KOPT-K1 (cell line): ENCODE results near the gene ZNF385A.
A peak's percentile ranks its signal among the peaks of the same experiment; 100 is the strongest.

Experiments
- H3K27ac ChIP-seq: fragments of 200-600 bp; sonication (generic); 2 replicates; pipeline ENCODE4 v1.5.1; 2016; ENCODE audit warnings: antibody characterized with exemption, mild to moderate bottlenecking, low read depth, low read length; ENCODE audit not compliant: poor library complexity, severe bottlenecking
- H3K36me3 ChIP-seq: fragments of 200-600 bp; sonication (generic); 2 replicates; pipeline ENCODE4 v1.5.1; 2017; ENCODE audit warnings: antibody characterized with exemption, mild to moderate bottlenecking, low read length, moderate library complexity; ENCODE audit not compliant: insufficient read depth
- H3K9me3 ChIP-seq: fragments of 200-600 bp; sonication (generic); 2 replicates; pipeline ENCODE4 v1.5.1; 2017; ENCODE audit warnings: antibody characterized with exemption, low read length, mild to moderate bottlenecking; ENCODE audit not compliant: insufficient read depth, poor library complexity, severe bottlenecking

ZNF385A gene

GRCh38 chr12:54324617-54325441 lies 59.7 kb downstream of the ZNF385A start, which contains the start of gene COPZ1:
Gene COPZ1, plus strand, starts transcription at chr12:54325131. Its CDS starts 33 bp downstream, at chr12:54325164.
- Histone ChIP-seq H3K36me3 (peaks cover 14% of the 10 kb centered on the region), H3K9me3 (no peaks in the 10 kb centered on the region), H3K27ac (peak within 1 kb of the TSS; percentile 67)

DNA sequence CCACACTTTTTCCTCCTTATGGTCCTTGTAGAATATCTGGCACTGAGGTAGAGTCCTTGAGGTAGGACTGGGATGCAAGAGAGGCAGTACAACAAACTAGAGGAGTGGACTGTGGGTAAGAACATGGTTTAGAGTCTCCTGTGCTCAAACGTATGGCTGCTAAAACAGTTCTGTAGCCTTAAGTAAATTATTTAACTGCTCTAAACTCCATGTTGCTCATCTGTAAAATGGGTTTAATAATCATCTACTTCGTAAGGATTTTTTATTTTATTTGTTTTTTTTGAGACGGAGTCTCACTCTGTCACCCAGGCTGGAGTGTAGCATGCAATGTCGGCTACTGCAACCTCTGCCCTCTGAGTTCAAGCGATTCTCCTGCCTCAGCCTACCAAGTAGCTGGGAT lies 63.2 kb downstream of the ZNF385A start:
- Histone ChIP-seq H3K36me3 (no peaks in the 10 kb centered on the region), H3K9me3 (no peaks in the 10 kb centered on the region), H3K27ac (no peak overlapping the region)
